ENCODE results near the gene TANGO6.
"Not testable (repeated sequence)": the region's sequence is repeated elsewhere in the genome, so short reads cannot be mapped to it uniquely, and the experiment has no call there.

TANGO6 gene

GRCh38 chr16:68961778-68962402 is 118.6 kb downstream of the TANGO6 start:
- no peak for DNase-seq (ENCODE audit: low read depth in 2 of 2)

- no peak for DNase-seq (ENCODE audit: low read depth in 2 of 2)
Measured at GRCh38 chr16:68969338-68969737, 126.0 kb downstream of the TANGO6 start.

- DNase-seq (ENCODE audit: low read depth in 2 of 2) = no peak
Measured at GRCh38 chr16:68972013-68972412, 128.7 kb downstream of the TANGO6 start.

- DNase-seq (ENCODE audit: low read depth in 2 of 2) = peak; percentile 36 to 40
Measured at GRCh38 chr16:68972720-68973119, 129.4 kb downstream of the TANGO6 start.

GRCh38 chr16:68973611-68974120 is 130.3 kb downstream of the TANGO6 start:
- DNase-seq (ENCODE audit: low read depth in 2 of 2) = no peak

- no peak for DNase-seq (ENCODE audit: low read depth in 2 of 2)
Measured at GRCh38 chr16:68978303-68978954, 135.1 kb downstream of the TANGO6 start.

GRCh38 chr16:68980695-68981315 is 137.5 kb downstream of the TANGO6 start:
- DNase-seq (ENCODE audit: low read depth in 2 of 2) = no peak

GRCh38 chr16:68981971-68982370 is 138.6 kb downstream of the TANGO6 start:
- DNase-seq (ENCODE audit: low read depth in 2 of 2) = no peak

GRCh38 chr16:68984467-68984866 is 141.1 kb downstream of the TANGO6 start:
- DNase-seq (ENCODE audit: low read depth in 2 of 2) = no peak

GRCh38 chr16:68985268-68985667 is 141.9 kb downstream of the TANGO6 start:
- no peak for DNase-seq (ENCODE audit: low read depth in 2 of 2)

- DNase-seq (ENCODE audit: low read depth in 2 of 2) = no peak
Measured at GRCh38 chr16:68985855-68986254, 142.5 kb downstream of the TANGO6 start.

- no peak for DNase-seq (ENCODE audit: low read depth in 2 of 2)
Measured at GRCh38 chr16:68987734-68988457, 144.6 kb downstream of the TANGO6 start.

GRCh38 chr16:68990172-68990845 is 147.0 kb downstream of the TANGO6 start:
- DNase-seq (ENCODE audit: low read depth in 2 of 2) = not testable (repeated sequence)

- no peak for DNase-seq (ENCODE audit: low read depth in 2 of 2)
Measured at GRCh38 chr16:68991075-68991474, 147.7 kb downstream of the TANGO6 start.

- peak; percentile 30 to 36 for DNase-seq (ENCODE audit: low read depth in 2 of 2)
Measured at GRCh38 chr16:68992521-68992920, 149.2 kb downstream of the TANGO6 start.

- no peak for DNase-seq (ENCODE audit: low read depth in 2 of 2)
Measured at GRCh38 chr16:68993456-68993855, 150.1 kb downstream of the TANGO6 start.

GRCh38 chr16:68993885-68994284 is 150.6 kb downstream of the TANGO6 start:
- DNase-seq (ENCODE audit: low read depth in 2 of 2) = peak; percentile 73

- DNase-seq (ENCODE audit: low read depth in 2 of 2) = no peak
Measured at GRCh38 chr16:68994324-68994723, 151.0 kb downstream of the TANGO6 start.

- DNase-seq (ENCODE audit: low read depth in 2 of 2) = no peak
Measured at GRCh38 chr16:68995011-68995504, 151.7 kb downstream of the TANGO6 start.

GRCh38 chr16:68997564-68997963 is 154.2 kb downstream of the TANGO6 start:
- no peak for DNase-seq (ENCODE audit: low read depth in 2 of 2)

GRCh38 chr16:68999114-68999513 is 155.8 kb downstream of the TANGO6 start:
- no peak for DNase-seq (ENCODE audit: low read depth in 2 of 2)

GRCh38 chr16:69003500-69003899 is 160.2 kb downstream of the TANGO6 start:
- DNase-seq (ENCODE audit: low read depth in 2 of 2) = no peak

All from fibroblast of skin of left quadriceps (primary cell).